Peyer's patch (tissue), 4 donors: ENCODE results near the gene MPP4.

Source experiments
- POLR2A ChIP-seq, 2 donors: fragments of 450-650 bp; IDR thresholded peaks; one replicate each; pipeline ENCODE4 v1.5.1; 2017; ENCODE audit warnings: antibody characterized with exemption in 2 of 2, mild to moderate bottlenecking in 2 of 2, moderate library complexity in 2 of 2
- TF ChIP-seq, protein P1 (sequence below), 6 experiments: fragments of 450-650 bp in 4 of 6; fragments of 200-600 bp in 2 of 6; sonication (generic) in 1 of 6; IDR thresholded peaks; one replicate each; pipeline ENCODE4 v1.5.1; 2017 to 2019; ENCODE audit warnings: antibody characterized with exemption in 6 of 6, mild to moderate bottlenecking in 3 of 6, moderate library complexity in 1 of 6

DNA sequence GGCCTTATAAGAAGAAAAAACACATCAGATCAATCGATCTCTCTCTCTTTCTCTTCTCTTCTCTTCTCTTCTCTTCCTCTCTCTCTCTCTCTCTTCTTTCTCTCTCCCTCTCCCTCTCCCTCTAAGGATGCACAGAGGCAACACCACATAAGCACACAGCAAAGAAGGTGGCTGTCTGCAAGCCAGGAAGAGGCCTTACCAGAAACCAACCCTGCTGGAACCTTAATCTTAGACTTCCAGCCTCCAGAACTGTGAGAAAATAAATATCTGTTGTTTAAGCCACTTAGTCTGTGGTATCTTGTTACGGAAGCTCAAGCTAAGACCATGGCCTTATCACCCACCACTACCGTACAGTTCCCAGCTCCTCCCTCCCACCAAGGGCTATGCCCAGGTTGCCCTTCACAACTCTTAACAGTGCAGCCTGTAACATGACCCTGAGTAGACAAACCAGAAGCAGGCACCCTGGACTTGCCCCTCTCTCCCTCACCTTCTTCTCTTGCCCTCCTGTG, 30.0 kb downstream of the MPP4 start:
- TF ChIP-seq, protein P1, sequence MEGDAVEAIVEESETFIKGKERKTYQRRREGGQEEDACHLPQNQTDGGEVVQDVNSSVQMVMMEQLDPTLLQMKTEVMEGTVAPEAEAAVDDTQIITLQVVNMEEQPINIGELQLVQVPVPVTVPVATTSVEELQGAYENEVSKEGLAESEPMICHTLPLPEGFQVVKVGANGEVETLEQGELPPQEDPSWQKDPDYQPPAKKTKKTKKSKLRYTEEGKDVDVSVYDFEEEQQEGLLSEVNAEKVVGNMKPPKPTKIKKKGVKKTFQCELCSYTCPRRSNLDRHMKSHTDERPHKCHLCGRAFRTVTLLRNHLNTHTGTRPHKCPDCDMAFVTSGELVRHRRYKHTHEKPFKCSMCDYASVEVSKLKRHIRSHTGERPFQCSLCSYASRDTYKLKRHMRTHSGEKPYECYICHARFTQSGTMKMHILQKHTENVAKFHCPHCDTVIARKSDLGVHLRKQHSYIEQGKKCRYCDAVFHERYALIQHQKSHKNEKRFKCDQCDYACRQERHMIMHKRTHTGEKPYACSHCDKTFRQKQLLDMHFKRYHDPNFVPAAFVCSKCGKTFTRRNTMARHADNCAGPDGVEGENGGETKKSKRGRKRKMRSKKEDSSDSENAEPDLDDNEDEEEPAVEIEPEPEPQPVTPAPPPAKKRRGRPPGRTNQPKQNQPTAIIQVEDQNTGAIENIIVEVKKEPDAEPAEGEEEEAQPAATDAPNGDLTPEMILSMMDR (IDR thresholded peaks at IDR 0.05): no peak
- no peak for TF ChIP-seq POLR2A (IDR thresholded peaks at IDR 0.05)
